Ectodermal cell (in vitro differentiated cells): ENCODE measurements around the gene RNF114.
"Not testable (repeated sequence)": the region's sequence is repeated elsewhere in the genome, so short reads cannot be mapped to it uniquely, and the experiment has no call there.

Source experiments
- H3K27ac ChIP-seq: 2 replicates; pipeline ENCODE4 v1.7.0; 2013; ENCODE audit warnings: mild to moderate bottlenecking, low read depth, low read length; ENCODE audit not compliant: insufficient read depth, poor library complexity, severe bottlenecking
- H3K27me3 ChIP-seq: 2 replicates; pipeline ENCODE4 v1.7.0; 2013; ENCODE audit warnings: mild to moderate bottlenecking, low read length; ENCODE audit not compliant: insufficient read depth, control insufficient read depth, poor library complexity, severe bottlenecking
- H3K36me3 ChIP-seq: one replicate; pipeline ENCODE4 v1.7.0; 2013; ENCODE audit warnings: low read length; ENCODE audit not compliant: control insufficient read depth, insufficient read depth
- H3K4me1 ChIP-seq: one replicate; pipeline ENCODE4 v1.7.0; 2013; ENCODE audit warnings: low read length; ENCODE audit not compliant: control insufficient read depth, insufficient read depth
- H3K4me3 ChIP-seq: 2 replicates; pipeline ENCODE4 v1.7.0; 2013; ENCODE audit warnings: low read depth, low read length, control low read depth; ENCODE audit not compliant: insufficient read depth
- H3K9me3 ChIP-seq: 2 replicates; pipeline ENCODE4 v1.7.0; 2013; ENCODE audit warnings: mild to moderate bottlenecking, low read length, moderate library complexity; ENCODE audit not compliant: control insufficient read depth
- WGBS, 2 experiments: methylation state at CpG; one replicate each; pipeline ENCODE4 v1.1.7; 2013; ENCODE audit warnings: missing lambda C conversion rate in 2 of 2; 5-methylcytosine and 5-hydroxymethylcytosine counted together

Gene RNF114

GRCh38 chr20:49964964-49965780 lies 29.0 kb downstream of the RNF114 start:
- Histone ChIP-seq H3K27me3 (no peaks in the 10 kb centered on the region), H3K9me3 (no peaks in the 10 kb centered on the region), H3K27ac (no peak overlapping the region), H3K4me3 (no peak overlapping the region), H3K36me3 (no peaks in the 10 kb centered on the region), H3K4me1 (no peaks in the 10 kb centered on the region)
- WGBS, 2 experiments, result 63 to 66% methylated on average over 5 of the region's 5 CpGs

DNA sequence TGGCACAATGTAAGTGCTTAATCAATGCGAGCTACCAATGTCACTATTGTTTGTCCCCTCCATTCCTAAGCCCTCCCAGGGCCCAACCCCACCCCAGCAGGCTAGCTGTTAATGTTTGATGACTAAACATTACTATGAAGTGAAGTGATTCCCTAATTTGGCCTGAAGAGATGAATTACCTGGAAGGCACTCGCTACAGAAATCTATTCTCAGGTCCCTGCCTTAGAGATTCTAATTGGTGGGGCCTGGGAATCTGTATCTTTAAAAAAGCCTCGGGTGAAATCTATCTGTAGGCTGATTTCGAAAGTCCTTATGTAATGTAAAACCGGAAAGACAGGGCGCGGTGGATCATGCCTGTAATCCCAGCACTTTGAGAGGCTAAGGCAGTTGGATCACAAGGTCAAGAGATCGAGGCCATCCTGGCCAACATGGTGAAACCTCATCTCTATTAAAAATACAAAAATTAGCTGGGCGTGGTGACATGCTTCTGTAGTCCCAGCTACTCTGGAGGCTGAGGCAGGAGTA lies 29.6 kb downstream of the RNF114 start:
- no peaks in the 10 kb centered on the region for H3K4me1 ChIP-seq
- H3K27me3 ChIP-seq, result no peaks in the 10 kb centered on the region
- H3K4me3 ChIP-seq, result no peak overlapping the region
- no peaks in the 10 kb centered on the region for H3K9me3 ChIP-seq
- no peaks in the 10 kb centered on the region for H3K36me3 ChIP-seq
- H3K27ac ChIP-seq, result no peak overlapping the region
- WGBS, 2 experiments, result 91 to 93% methylated on average over 9 of the region's 9 CpGs

- 90 to 97% methylated on average over 2 of the region's 2 CpGs for WGBS, 2 experiments
Observed at GRCh38 chr20:49966861-49967260, 30.7 kb downstream of the RNF114 start.

DNA sequence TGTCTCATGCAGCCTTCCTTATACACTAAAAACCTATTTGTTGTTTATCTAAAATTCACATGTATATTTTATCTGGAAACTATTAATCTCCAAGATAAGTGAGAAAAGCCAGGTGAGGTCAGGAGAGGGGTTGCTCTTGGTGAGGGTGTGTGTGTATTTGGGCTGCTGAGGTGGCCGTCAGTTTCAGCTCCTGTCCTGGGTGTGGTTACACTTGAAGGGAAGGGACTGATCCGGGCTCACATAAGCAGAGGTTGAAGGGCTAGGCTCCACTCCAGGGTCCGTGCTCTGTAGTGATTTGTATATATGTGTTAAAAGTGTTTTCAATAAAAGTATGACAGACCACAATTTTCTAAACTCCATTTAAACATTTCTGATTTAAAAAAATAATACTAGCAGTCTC lies 33.0 kb downstream of the RNF114 start:
- H3K4me3 ChIP-seq, result no peak overlapping the region
- 87 to 91% methylated on average over 2 to 3 of the region's 3 CpGs for WGBS, 2 experiments
- H3K9me3 ChIP-seq, result no peaks in the 10 kb centered on the region
- no peaks in the 10 kb centered on the region for H3K36me3 ChIP-seq
- no peaks in the 10 kb centered on the region for H3K27me3 ChIP-seq
- H3K4me1 ChIP-seq, result no peaks in the 10 kb centered on the region
- no peak overlapping the region for H3K27ac ChIP-seq

More at GRCh38 chr20:49966861-49967260, 30.7 kb downstream of the RNF114 start:
- no peaks in the 10 kb centered on the region for H3K9me3 ChIP-seq
- H3K36me3 ChIP-seq, result no peaks in the 10 kb centered on the region
- no peak overlapping the region for H3K4me3 ChIP-seq
- no peak overlapping the region for H3K27ac ChIP-seq
- no peaks in the 10 kb centered on the region for H3K4me1 ChIP-seq
- no peaks in the 10 kb centered on the region for H3K27me3 ChIP-seq

- Histone ChIP-seq H3K9me3 (no peaks in the 10 kb centered on the region), H3K4me1 (no peaks in the 10 kb centered on the region), H3K27ac (no peak overlapping the region), H3K27me3 (no peaks in the 10 kb centered on the region), H3K4me3 (no peak overlapping the region), H3K36me3 (no peaks in the 10 kb centered on the region)
- WGBS, 2 experiments, result 73 to 75% methylated on average over 5 of the region's 5 CpGs
Observed at GRCh38 chr20:49969946-49970345, 33.7 kb downstream of the RNF114 start.

- H3K4me3 ChIP-seq, result no peak overlapping the region
- no peaks in the 10 kb centered on the region for H3K4me1 ChIP-seq
- no peaks in the 10 kb centered on the region for H3K9me3 ChIP-seq
- 91 to 93% methylated on average over 8 of the region's 8 CpGs for WGBS, 2 experiments
- no peaks in the 10 kb centered on the region for H3K27me3 ChIP-seq
- H3K27ac ChIP-seq, result no peak overlapping the region
- H3K36me3 ChIP-seq, result no peaks in the 10 kb centered on the region
Observed at GRCh38 chr20:49970498-49970897, 34.3 kb downstream of the RNF114 start.

DNA sequence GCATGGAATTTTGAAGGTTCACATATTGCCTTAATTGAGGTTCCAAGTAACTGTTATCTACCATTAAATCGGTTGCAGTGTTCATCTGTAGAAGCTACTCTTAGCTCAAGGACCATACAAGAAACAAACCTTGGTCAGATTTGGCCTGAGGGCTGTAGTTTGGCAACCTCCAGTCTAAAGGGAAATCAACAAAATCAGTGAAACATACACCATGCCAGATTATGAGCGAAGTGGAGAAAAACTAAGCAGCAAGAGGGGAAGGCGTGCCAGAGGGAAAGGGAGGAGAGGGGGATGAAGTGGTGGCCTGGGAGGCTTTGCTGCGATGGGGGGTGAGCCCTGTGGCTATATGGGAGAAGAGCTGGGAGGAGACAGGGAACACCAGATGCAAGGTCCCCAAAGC lies 37.8 kb downstream of the RNF114 start:
- no peak overlapping the region for H3K4me3 ChIP-seq
- no peaks in the 10 kb centered on the region for H3K4me1 ChIP-seq
- H3K27me3 ChIP-seq, result no peaks in the 10 kb centered on the region
- WGBS, 2 experiments, result 90 to 93% methylated on average over 4 of the region's 4 CpGs
- H3K27ac ChIP-seq, result no peak overlapping the region
- no peaks in the 10 kb centered on the region for H3K36me3 ChIP-seq
- no peaks in the 10 kb centered on the region for H3K9me3 ChIP-seq

DNA sequence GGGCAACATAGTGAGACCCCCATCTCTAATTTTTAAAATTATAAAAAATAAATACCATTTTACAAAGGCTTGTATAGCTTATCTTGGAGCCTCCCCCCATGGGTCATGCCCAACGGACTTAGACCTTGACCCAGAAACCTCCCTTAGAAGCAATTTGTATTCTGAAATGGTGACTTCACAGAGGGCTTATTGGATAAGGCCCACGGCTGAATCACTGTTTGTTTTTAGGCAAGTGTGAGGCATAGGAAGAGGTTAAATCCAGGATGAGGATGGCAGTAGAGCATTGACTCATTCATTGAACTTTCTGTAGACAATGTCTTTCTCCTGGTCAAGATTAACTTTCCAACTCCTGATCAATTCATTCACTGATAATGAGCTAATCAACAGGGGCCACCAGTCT lies 40.3 kb downstream of the RNF114 start:
- H3K27ac ChIP-seq, result no peak overlapping the region
- no peak overlapping the region for H3K4me3 ChIP-seq
- WGBS, 2 experiments, result 72 to 78% methylated on average over 2 of the region's 2 CpGs
- no peaks in the 10 kb centered on the region for H3K9me3 ChIP-seq
- peaks cover 10% of the 10 kb centered on the region for H3K4me1 ChIP-seq
- H3K36me3 ChIP-seq, result no peaks in the 10 kb centered on the region
- peaks cover 24% of the 10 kb centered on the region for H3K27me3 ChIP-seq

DNA sequence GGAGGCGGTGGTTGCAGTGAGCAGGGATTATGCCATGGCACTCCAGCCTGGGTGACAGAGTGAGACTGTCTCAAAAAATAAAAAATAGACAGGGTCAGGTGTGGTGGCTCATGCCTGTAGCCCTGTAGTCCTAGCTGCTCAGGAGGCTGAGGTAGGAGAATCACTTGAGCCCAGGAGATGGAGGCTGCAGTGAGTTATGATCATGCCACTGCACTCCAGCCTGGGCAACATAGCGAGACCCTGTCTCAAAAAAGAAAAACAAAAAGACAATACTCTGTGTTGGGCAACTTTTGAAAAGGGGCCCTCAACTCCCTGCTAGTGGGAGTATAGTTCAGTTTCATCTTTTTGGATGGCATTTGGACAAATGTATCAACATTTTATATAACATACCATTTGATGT lies 41.5 kb downstream of the RNF114 start:
- H3K9me3 ChIP-seq, H3K27ac ChIP-seq, H3K36me3 ChIP-seq, H3K4me3 ChIP-seq: not testable (repeated sequence)
- 91 to 97% methylated on average over 2 of the region's 2 CpGs for WGBS, 2 experiments
- peaks cover 34% of the 10 kb centered on the region for H3K27me3 ChIP-seq
- H3K4me1 ChIP-seq, result peaks cover 16% of the 10 kb centered on the region

DNA sequence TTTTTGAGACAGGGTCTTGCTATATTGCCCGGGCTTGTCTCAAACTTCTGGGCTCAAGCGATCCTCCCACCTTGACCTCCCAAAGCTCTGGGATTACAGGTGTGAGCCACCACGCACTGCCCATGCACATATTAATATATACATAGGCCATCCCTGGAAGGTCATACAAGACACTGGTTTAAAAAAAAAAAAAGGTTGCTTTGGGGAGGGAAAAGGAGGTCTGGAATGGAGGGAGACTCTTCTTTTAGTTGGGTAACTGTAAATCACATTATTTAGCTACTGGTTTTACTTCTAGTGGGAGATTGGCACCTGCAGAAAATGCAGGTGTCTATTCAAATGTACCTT lies 42.5 kb downstream of the RNF114 start:
- H3K4me1 ChIP-seq, result peaks cover 22% of the 10 kb centered on the region
- H3K27ac ChIP-seq, result no peak overlapping the region
- no peaks in the 10 kb centered on the region for H3K9me3 ChIP-seq
- 79 to 86% methylated on average over 3 of the region's 3 CpGs for WGBS, 2 experiments
- H3K27me3 ChIP-seq, result peaks cover 34% of the 10 kb centered on the region
- no peaks in the 10 kb centered on the region for H3K36me3 ChIP-seq
- H3K4me3 ChIP-seq, result no peak overlapping the region
